GM19397 (cell line): ENCODE results near the gene GOLGB1.

Source experiments
- ATAC-seq: cut with Tn5 transposase; IDR thresholded peaks from one replicate; pipeline ENCODE4 v1.9.1; 2021; ENCODE audit warnings: mild to moderate bottlenecking, moderate library complexity; ENCODE audit not compliant: unreplicated experiment

GOLGB1 gene

GRCh38 chr3:121641127-121641526 lies 108.4 kb downstream of the GOLGB1 start:
- no peak for ATAC-seq

- no peak for ATAC-seq
Measured at GRCh38 chr3:121637922-121638321, 111.6 kb downstream of the GOLGB1 start.

GRCh38 chr3:121630355-121630754 lies 119.2 kb downstream of the GOLGB1 start:
- ATAC-seq: no peak

- no peak for ATAC-seq
Measured at GRCh38 chr3:121629601-121630000, 119.9 kb downstream of the GOLGB1 start.

GRCh38 chr3:121627622-121628021 lies 121.9 kb downstream of the GOLGB1 start:
- no peak for ATAC-seq

GRCh38 chr3:121627211-121627610 lies 122.3 kb downstream of the GOLGB1 start:
- no peak for ATAC-seq

- ATAC-seq: no peak
Measured at GRCh38 chr3:121626495-121626894, 123.0 kb downstream of the GOLGB1 start.

GRCh38 chr3:121624147-121624899 lies 125.2 kb downstream of the GOLGB1 start:
- no peak for ATAC-seq

GRCh38 chr3:121621491-121621890 lies 128.1 kb downstream of the GOLGB1 start:
- no peak for ATAC-seq

GRCh38 chr3:121619691-121620090 lies 129.8 kb downstream of the GOLGB1 start:
- ATAC-seq: no peak
